Prostate gland (tissue), 2 donors: ENCODE measurements around the gene NOM1. TPM values are rescaled to one million over a fixed set of nuclear protein-coding genes. Genes with fewer than 3 reads are reported as not detected.
A peak's percentile ranks its signal among the peaks of the same experiment; 100 is the strongest.

Source experiments
- DNase-seq: peaks from one replicate; pipeline ENCODE4 v3.0.0-alpha.2; 2019; ENCODE audit warnings: low spot score
- H3K27ac ChIP-seq, 2 donors: fragments of 200-600 bp; sonication (generic); 2 replicates each; pipeline ENCODE4 v1.5.1; 2017 to 2019
- H3K27me3 ChIP-seq: fragments of 200-600 bp; sonication (generic); replicated peaks from 2 replicates; pipeline ENCODE4 v1.5.1; 2019; ENCODE audit not compliant: insufficient read depth
- H3K36me3 ChIP-seq, 2 donors: fragments of 200-600 bp; sonication (generic); 1 replicate in 1 of 2; 2 replicates in 1 of 2; pipeline versions ENCODE4 v1.5.1 to v1.8.1; 2017 to 2019
- H3K4me1 ChIP-seq: fragments of 200-600 bp; sonication (generic); replicated peaks from 2 replicates; pipeline ENCODE4 v1.5.1; 2019
- H3K4me3 ChIP-seq, 2 donors: fragments of 200-600 bp; sonication (generic); 2 replicates each; pipeline ENCODE4 v1.5.1; 2017 to 2019
- H3K9me3 ChIP-seq: fragments of 200-600 bp; sonication (generic); 2 replicates; pipeline ENCODE4 v1.5.1; 2017
- CTCF ChIP-seq, 4 experiments: fragments of 200-600 bp in 2 of 4; fragments of 450-650 bp in 2 of 4; sonication (generic) in 2 of 4; IDR thresholded peaks; 1 replicate in 3 of 4; 2 replicates in 1 of 4; pipeline ENCODE4 v1.5.1; 2016 to 2019; ENCODE audit warnings: antibody characterized with exemption in 4 of 4, mild to moderate bottlenecking in 2 of 4, moderate library complexity in 2 of 4
- POLR2A ChIP-seq: fragments of 450-650 bp; IDR thresholded peaks from one replicate; pipeline ENCODE4 v1.6.1; 2016; ENCODE audit warnings: antibody characterized with exemption, mild to moderate bottlenecking
- POLR2AphosphoS5 ChIP-seq: sonication (generic); formaldehyde crosslinking; IDR thresholded peaks from one replicate; pipeline ENCODE4 v1.6.1; 2017; ENCODE audit warnings: antibody characterized with exemption
- WGBS: methylation state at CpG from one replicate; pipeline ENCODE4 v1.1.5; 2018; 5-methylcytosine and 5-hydroxymethylcytosine counted together
- intact Hi-C: fragments of 100-400 bp; cut with DNase I; formaldehyde crosslinking; loops from one replicate; pipeline ENCODE4 v1.14.2; 2022
- total RNA-seq, 2 donors: library from RNA; depleted of rRNA; stranded (reverse); fragments of >200 nt; gene quantifications; one replicate each; pipeline ENCODE4 v1.1.0, GENCODE V29; 2016

Gene NOM1
- total RNA-seq, 2 donors from 2014 or later = 10.4 to 24.3 TPM

GRCh38 chr7:157018997-157019608 lies 69.6 kb downstream of the NOM1 start:
- intact Hi-C loops = no loop called here
- TF ChIP-seq POLR2A = no peak
- no peak for TF ChIP-seq POLR2AphosphoS5
- TF ChIP-seq CTCF (IDR thresholded peaks at IDR 0.05) = no peak
- Histone ChIP-seq H3K4me3 (no peak overlapping the region), H3K27ac (no peak overlapping the region), H3K4me1 (peaks cover 9% of the 10 kb centered on the region), H3K27me3 (peaks cover 50% of the 10 kb centered on the region), H3K9me3 (no peaks in the 10 kb centered on the region), H3K36me3 (no peaks in the 10 kb centered on the region)
- WGBS = 3% methylated on average over 49 of the region's 50 CpGs
- DNase-seq = no peak

GRCh38 chr7:157019718-157020451 lies 70.4 kb downstream of the NOM1 start:
- TF ChIP-seq POLR2A = no peak
- no peak for TF ChIP-seq CTCF (IDR thresholded peaks at IDR 0.05)
- no peak for TF ChIP-seq POLR2AphosphoS5
- WGBS = 14% methylated on average over 25 of the region's 25 CpGs
- no peak for DNase-seq
- H3K4me3 ChIP-seq = no peak overlapping the region
- intact Hi-C loops = no loop called here
- no peaks in the 10 kb centered on the region for H3K9me3 ChIP-seq
- peaks cover 50% of the 10 kb centered on the region for H3K27me3 ChIP-seq
- H3K36me3 ChIP-seq = no peaks in the 10 kb centered on the region
- no peak overlapping the region for H3K27ac ChIP-seq
- peaks cover 9% of the 10 kb centered on the region for H3K4me1 ChIP-seq

GRCh38 chr7:157020514-157021070 lies 71.1 kb downstream of the NOM1 start:
- H3K4me3 ChIP-seq = peak overlapping the region in 1 of 2 donors; percentile 7
- peaks cover 50% of the 10 kb centered on the region for H3K27me3 ChIP-seq
- no peak overlapping the region for H3K27ac ChIP-seq
- DNase-seq = no peak
- intact Hi-C loops = no loop called here
- no peaks in the 10 kb centered on the region for H3K9me3 ChIP-seq
- WGBS = 6% methylated on average over 38 of the region's 38 CpGs
- TF ChIP-seq POLR2A (no peak), CTCF (IDR thresholded peaks at IDR 0.05) (no peak), POLR2AphosphoS5 (no peak)
- peaks cover 9% of the 10 kb centered on the region for H3K4me1 ChIP-seq
- H3K36me3 ChIP-seq = no peaks in the 10 kb centered on the region

- no peak for DNase-seq
Observed at GRCh38 chr7:157021071-157021870, 71.8 kb downstream of the NOM1 start.

More at GRCh38 chr7:157021071-157021870, 71.8 kb downstream of the NOM1 start:
- H3K27ac ChIP-seq = no peak overlapping the region
- H3K9me3 ChIP-seq = no peaks in the 10 kb centered on the region
- WGBS = 3% methylated on average over 73 of the region's 84 CpGs
- peaks cover 9% of the 10 kb centered on the region for H3K4me1 ChIP-seq
- intact Hi-C loops = no loop called here
- no peaks in the 10 kb centered on the region for H3K36me3 ChIP-seq
- TF ChIP-seq CTCF (IDR thresholded peaks at IDR 0.05) (no peak), POLR2A (no peak), POLR2AphosphoS5 (no peak)
- peaks cover 50% of the 10 kb centered on the region for H3K27me3 ChIP-seq
- H3K4me3 ChIP-seq = peak overlapping the region in 1 of 2 donors; percentile 7
